ENCODE measurements around the gene SLC2A10. TPM values are rescaled to one million over a fixed set of nuclear protein-coding genes. Genes with fewer than 3 reads are reported as not detected.

The SLC2A10 gene
- total and polyA plus RNA-seq, 12 donors, result 7.2 to 27.3 (median 12.6) TPM

DNA sequence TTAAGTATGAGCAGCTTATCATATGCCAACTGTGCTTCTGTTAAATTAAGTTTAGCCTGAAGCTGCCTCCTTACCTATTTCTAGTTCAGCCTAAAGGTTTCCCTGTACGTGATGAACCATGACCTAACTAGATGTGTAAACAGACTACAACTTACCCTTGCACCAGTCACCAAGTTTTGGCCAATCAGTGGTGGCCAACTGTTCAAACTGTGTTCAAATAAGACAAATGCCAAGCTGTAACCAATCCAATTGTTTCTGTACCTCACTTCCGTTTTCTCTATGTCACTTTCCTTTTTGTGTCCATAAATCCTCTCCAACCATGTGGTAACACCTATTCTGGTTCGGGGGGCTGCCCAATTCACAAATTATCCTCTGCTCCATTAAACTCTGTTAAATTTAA is 6.0 kb upstream of the SLC2A10 start:
- H3K27me3 ChIP-seq, result no peaks in the 10 kb centered on the region
- intact Hi-C loops (cut with DNase I), result no loop called here
- no peak overlapping the region for H3K4me3 ChIP-seq
- H3K27ac ChIP-seq, result no peak overlapping the region
- no peaks in the 10 kb centered on the region for H3K36me3 ChIP-seq (replicated peaks in 1 of 2)
- 70 to 81% (median 71%) methylated on average over 3 of the region's 3 CpGs for WGBS, 4 donors
- TF ChIP-seq, protein P1, sequence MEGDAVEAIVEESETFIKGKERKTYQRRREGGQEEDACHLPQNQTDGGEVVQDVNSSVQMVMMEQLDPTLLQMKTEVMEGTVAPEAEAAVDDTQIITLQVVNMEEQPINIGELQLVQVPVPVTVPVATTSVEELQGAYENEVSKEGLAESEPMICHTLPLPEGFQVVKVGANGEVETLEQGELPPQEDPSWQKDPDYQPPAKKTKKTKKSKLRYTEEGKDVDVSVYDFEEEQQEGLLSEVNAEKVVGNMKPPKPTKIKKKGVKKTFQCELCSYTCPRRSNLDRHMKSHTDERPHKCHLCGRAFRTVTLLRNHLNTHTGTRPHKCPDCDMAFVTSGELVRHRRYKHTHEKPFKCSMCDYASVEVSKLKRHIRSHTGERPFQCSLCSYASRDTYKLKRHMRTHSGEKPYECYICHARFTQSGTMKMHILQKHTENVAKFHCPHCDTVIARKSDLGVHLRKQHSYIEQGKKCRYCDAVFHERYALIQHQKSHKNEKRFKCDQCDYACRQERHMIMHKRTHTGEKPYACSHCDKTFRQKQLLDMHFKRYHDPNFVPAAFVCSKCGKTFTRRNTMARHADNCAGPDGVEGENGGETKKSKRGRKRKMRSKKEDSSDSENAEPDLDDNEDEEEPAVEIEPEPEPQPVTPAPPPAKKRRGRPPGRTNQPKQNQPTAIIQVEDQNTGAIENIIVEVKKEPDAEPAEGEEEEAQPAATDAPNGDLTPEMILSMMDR (IDR thresholded peaks at IDR 0.05), result no peak
- TF ChIP-seq POLR2A (IDR thresholded peaks at IDR 0.05), result no peak
- no peaks in the 10 kb centered on the region for H3K9me3 ChIP-seq (replicated peaks in 1 of 3)
- no peaks in the 10 kb centered on the region for H3K4me1 ChIP-seq (replicated peaks in 1 of 2)
- no peak for DNase-seq

DNA sequence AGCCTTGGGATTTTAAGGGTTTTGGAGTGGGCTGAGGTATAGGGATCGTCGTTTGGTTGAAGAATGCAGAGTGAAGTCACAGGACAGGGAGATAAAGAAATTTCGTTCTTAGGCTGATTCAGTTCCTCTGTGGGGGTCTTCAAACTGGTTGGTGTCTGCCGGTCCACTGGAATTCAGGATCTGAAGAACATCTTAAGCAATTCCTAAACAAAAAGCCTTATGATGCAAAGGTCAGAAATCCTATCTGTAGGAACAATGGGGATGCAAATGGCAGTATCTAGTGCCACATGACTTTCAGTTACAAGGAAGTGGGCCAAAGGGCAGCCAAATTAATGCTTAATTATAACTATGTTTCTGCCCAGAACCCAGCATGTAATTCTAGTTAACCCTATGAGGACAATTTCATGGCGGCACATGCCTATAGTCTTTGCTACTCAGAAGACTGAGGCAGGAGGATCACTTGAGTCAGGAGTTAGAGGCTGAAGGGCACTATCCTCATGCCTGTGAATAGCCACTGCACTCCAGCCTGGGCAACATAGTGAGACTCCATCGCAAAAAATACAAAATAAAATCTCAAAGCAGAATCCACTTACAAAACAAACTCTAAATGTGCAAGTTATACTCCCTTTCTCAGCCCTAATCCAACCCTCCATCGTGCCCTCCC is 4.6 kb upstream of the SLC2A10 start:
- H3K9me3 ChIP-seq (replicated peaks in 1 of 3), result no peaks in the 10 kb centered on the region
- H3K27ac ChIP-seq, result no peak overlapping the region
- TF ChIP-seq POLR2A (IDR thresholded peaks at IDR 0.05), result no peak
- TF ChIP-seq, protein P1 (IDR thresholded peaks at IDR 0.05), result no peak
- DNase-seq, result no peak
- no peaks in the 10 kb centered on the region for H3K36me3 ChIP-seq (replicated peaks in 1 of 2)
- no peak overlapping the region for H3K4me3 ChIP-seq
- no peaks in the 10 kb centered on the region for H3K4me1 ChIP-seq (replicated peaks in 1 of 2)
- intact Hi-C loops (cut with DNase I), result no loop called here
- WGBS, 4 donors, result 63 to 75% (median 68%) methylated on average over 6 to 7 of the region's 7 CpGs
- H3K27me3 ChIP-seq, result no peaks in the 10 kb centered on the region

DNA sequence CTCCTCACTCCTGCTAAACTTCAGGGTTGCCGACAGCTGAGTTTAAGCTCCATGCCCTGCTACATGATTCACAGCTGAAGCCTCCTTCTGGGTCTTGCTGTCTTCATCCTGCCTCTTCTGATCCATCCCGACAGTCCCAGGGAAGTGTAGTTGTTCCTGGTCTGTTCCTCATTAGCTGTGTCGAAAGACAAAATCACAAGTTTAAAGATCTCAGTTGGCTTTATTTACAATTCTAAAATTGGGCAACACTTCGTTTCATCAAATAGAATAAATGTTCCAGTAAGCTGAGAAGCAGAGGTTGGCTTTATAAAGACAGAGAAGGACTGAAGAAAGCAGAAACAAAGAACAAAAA is 4.1 kb upstream of the SLC2A10 start:
- no peaks in the 10 kb centered on the region for H3K27me3 ChIP-seq
- intact Hi-C loops (cut with DNase I), result no loop called here
- no peaks in the 10 kb centered on the region for H3K4me1 ChIP-seq (replicated peaks in 1 of 2)
- no peak for TF ChIP-seq POLR2A (IDR thresholded peaks at IDR 0.05)
- TF ChIP-seq, protein P1 (IDR thresholded peaks at IDR 0.05), result no peak
- no peaks in the 10 kb centered on the region for H3K9me3 ChIP-seq (replicated peaks in 1 of 3)
- H3K4me3 ChIP-seq, result no peak overlapping the region
- DNase-seq, result no peak
- H3K27ac ChIP-seq, result no peak overlapping the region
- 68 to 74% (median 72%) methylated on average over 4 of the region's 4 CpGs for WGBS, 4 donors
- no peaks in the 10 kb centered on the region for H3K36me3 ChIP-seq (replicated peaks in 1 of 2)

DNA sequence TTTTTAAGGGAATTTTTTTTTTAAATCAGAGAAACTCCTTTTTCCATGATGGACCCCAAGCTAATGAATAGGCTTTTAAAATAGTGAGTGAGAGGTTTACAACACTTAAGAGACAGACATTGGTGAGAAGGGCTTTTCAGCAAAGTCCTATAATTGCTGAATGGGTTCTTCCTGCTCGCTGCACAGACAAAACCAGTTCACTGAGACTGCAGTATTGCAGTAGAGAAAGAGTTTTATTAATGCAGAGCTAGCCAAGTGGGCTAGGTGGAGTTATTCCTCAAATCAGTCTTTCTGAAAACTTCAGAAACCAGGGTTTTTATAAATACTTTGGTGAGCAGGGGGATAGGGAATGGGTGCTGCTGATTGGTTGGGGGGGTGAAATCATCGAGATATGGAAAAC is 3.2 kb upstream of the SLC2A10 start:
- no peak overlapping the region for H3K27ac ChIP-seq
- no peak for DNase-seq
- TF ChIP-seq, protein P1 (IDR thresholded peaks at IDR 0.05), result no peak
- no peak for TF ChIP-seq POLR2A (IDR thresholded peaks at IDR 0.05)
- 90 to 95% (median 92%) methylated on average over 2 of the region's 2 CpGs for WGBS, 4 donors
- peaks cover 0 to 8% of the 10 kb centered on the region in 2 donors for H3K4me1 ChIP-seq (replicated peaks in 1 of 2)
- H3K4me3 ChIP-seq, result no peak overlapping the region
- no peaks in the 10 kb centered on the region for H3K9me3 ChIP-seq (replicated peaks in 1 of 3)
- intact Hi-C loops (cut with DNase I), result no loop called here
- H3K27me3 ChIP-seq, result no peaks in the 10 kb centered on the region
- H3K36me3 ChIP-seq (replicated peaks in 1 of 2), result no peaks in the 10 kb centered on the region

Data from adrenal gland (tissue), 12 donors.